HEK293T (cell line): Measurements from ENCODE around the gene ITPK1.

ENCODE experiments used
- ARNT ChIP-seq: fragments of 450-650 bp; IDR thresholded peaks from 2 replicates; pipeline ENCODE4 v1.6.1; 2017; ENCODE audit warnings: mild to moderate bottlenecking
- BHLHE40 ChIP-seq: fragments of 450-650 bp; IDR thresholded peaks from 2 replicates; pipeline ENCODE4 v1.6.1; 2016; ENCODE audit warnings: mild to moderate bottlenecking, moderate library complexity, borderline replicate concordance
- ELF4 ChIP-seq: fragments of 450-650 bp; IDR thresholded peaks from 2 replicates; pipeline ENCODE4 v1.6.1; 2017; ENCODE audit warnings: antibody characterized with exemption
- FOXA1 ChIP-seq: fragments of 450-650 bp; IDR thresholded peaks from 2 replicates; pipeline ENCODE4 v1.6.1; 2016; ENCODE audit warnings: mild to moderate bottlenecking
- FOXK2 ChIP-seq: fragments of 450-650 bp; IDR thresholded peaks from 2 replicates; pipeline ENCODE4 v1.6.1; 2016; ENCODE audit warnings: mild to moderate bottlenecking
- FOXM1 ChIP-seq: fragments of 450-650 bp; IDR thresholded peaks from 2 replicates; pipeline ENCODE4 v1.6.1; 2017; ENCODE audit warnings: mild to moderate bottlenecking, borderline replicate concordance
- HDGF ChIP-seq: fragments of 450-650 bp; IDR thresholded peaks from 2 replicates; pipeline ENCODE4 v1.6.1; 2017; ENCODE audit warnings: antibody characterized with exemption, borderline replicate concordance
- LEF1 ChIP-seq: fragments of 450-650 bp; IDR thresholded peaks from 2 replicates; pipeline ENCODE4 v1.6.1; 2017; ENCODE audit warnings: mild to moderate bottlenecking, borderline replicate concordance
- NFRKB ChIP-seq: fragments of 450-650 bp; IDR thresholded peaks from 2 replicates; pipeline ENCODE4 v1.6.1; 2016; ENCODE audit warnings: mild to moderate bottlenecking, moderate library complexity
- PKNOX1 ChIP-seq: fragments of 450-650 bp; IDR thresholded peaks from 2 replicates; pipeline ENCODE4 v1.6.1; 2016
- SP1 ChIP-seq: fragments of 450-650 bp; IDR thresholded peaks from 2 replicates; pipeline ENCODE4 v1.6.1; 2017
- SUZ12 ChIP-seq: fragments of 450-650 bp; IDR thresholded peaks from 2 replicates; pipeline ENCODE4 v1.6.1; 2016; ENCODE audit warnings: mild to moderate bottlenecking
- TARDBP ChIP-seq: fragments of 450-650 bp; IDR thresholded peaks from 2 replicates; pipeline ENCODE4 v1.6.1; 2016
- ZNF384 ChIP-seq: fragments of 450-650 bp; IDR thresholded peaks from 2 replicates; pipeline ENCODE4 v1.6.1; 2016

DNA sequence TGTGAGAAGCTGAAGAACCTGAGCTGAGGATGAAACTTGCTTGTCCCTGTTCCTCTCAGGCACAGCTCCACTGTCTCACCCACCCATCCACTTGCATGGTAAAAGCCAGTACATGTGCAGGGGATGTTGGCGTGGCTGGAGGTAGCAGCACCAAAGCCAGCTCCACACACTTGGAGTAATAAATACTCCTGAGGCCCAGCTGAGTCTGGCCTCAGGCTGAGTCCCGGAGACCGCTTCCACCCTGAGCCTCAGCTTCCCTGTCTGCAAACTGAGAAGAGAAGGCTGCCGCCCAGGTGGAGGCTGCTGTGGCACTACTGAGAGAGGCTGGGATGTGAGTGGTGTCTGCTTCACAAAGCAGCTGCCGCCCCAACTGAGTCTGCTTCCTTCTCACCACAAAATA is 173.6 kb downstream of the ITPK1 start:
- TF ChIP-seq FOXM1 (no peak), HDGF (no peak), ELF4 (no peak), SP1 (no peak), ZNF384 (no peak), FOXK2 (no peak), SUZ12 (no peak), BHLHE40 (no peak), FOXA1 (no peak), ARNT (no peak), TARDBP (no peak), NFRKB (no peak), LEF1 (no peak), PKNOX1 (no peak)
